ENCODE results near the gene SLC25A1. TPM values are rescaled to one million over a fixed set of nuclear protein-coding genes. Genes with fewer than 3 reads are reported as not detected.

The SLC25A1 gene
- total and polyA plus RNA-seq, 4 donors: 36.7 to 51.6 (median 47.6) TPM

- H3K27me3 ChIP-seq (ENCODE audit: control insufficient read depth in 1 of 2, insufficient read depth in 2 of 2, low read length in 1 of 2): no peaks in the 10 kb centered on the region
- intact Hi-C loops (cut with DNase I): no loop called here
- DNase-seq (no peak), ATAC-seq (ENCODE audit: low FRiP score) (no peak)
- no peaks in the 10 kb centered on the region for H3K9me3 ChIP-seq (ENCODE audit: control insufficient read depth, low read length)
- H3K4me1 ChIP-seq (ENCODE audit: control insufficient read depth in 1 of 2, insufficient read depth in 2 of 2, low read length in 2 of 2): no peaks in the 10 kb centered on the region
- H3K4me3 ChIP-seq (ENCODE audit: low read length in 2 of 2): no peak overlapping the region
- WGBS, 2 donors: 79 to 86% methylated on average over 7 of the region's 7 CpGs
- H3K36me3 ChIP-seq (ENCODE audit: control insufficient read depth in 1 of 2, insufficient read depth in 2 of 2, low read length in 1 of 2): no peaks in the 10 kb centered on the region
- H3K27ac ChIP-seq (ENCODE audit: low read depth in 1 of 2, low read length in 2 of 2): no peak overlapping the region
These were observed 50.5 kb downstream of the SLC25A1 start for GRCh38 chr22:19128009-19128401.

- Histone ChIP-seq H3K36me3 (ENCODE audit: control insufficient read depth in 1 of 2, insufficient read depth in 2 of 2, low read length in 1 of 2) (no peaks in the 10 kb centered on the region), H3K27ac (ENCODE audit: low read depth in 1 of 2, low read length in 2 of 2) (no peak overlapping the region), H3K4me3 (ENCODE audit: low read length in 2 of 2) (no peak overlapping the region), H3K9me3 (ENCODE audit: control insufficient read depth, low read length) (no peaks in the 10 kb centered on the region), H3K27me3 (ENCODE audit: control insufficient read depth in 1 of 2, insufficient read depth in 2 of 2, low read length in 1 of 2) (no peaks in the 10 kb centered on the region), H3K4me1 (ENCODE audit: control insufficient read depth in 1 of 2, insufficient read depth in 2 of 2, low read length in 2 of 2) (no peaks in the 10 kb centered on the region)
- intact Hi-C loops (cut with DNase I): no loop called here
- DNase-seq: no peak
- WGBS, 2 donors: 91 to 92% methylated on average over 16 of the region's 16 CpGs
- ATAC-seq (ENCODE audit: low FRiP score): no peak
These were observed 51.1 kb downstream of the SLC25A1 start for GRCh38 chr22:19127329-19128008.

- Histone ChIP-seq H3K4me3 (ENCODE audit: low read length in 2 of 2) (no peak overlapping the region), H3K36me3 (ENCODE audit: control insufficient read depth in 1 of 2, insufficient read depth in 2 of 2, low read length in 1 of 2) (no peaks in the 10 kb centered on the region), H3K27me3 (ENCODE audit: control insufficient read depth in 1 of 2, insufficient read depth in 2 of 2, low read length in 1 of 2) (no peaks in the 10 kb centered on the region), H3K27ac (ENCODE audit: low read depth in 1 of 2, low read length in 2 of 2) (no peak overlapping the region), H3K4me1 (ENCODE audit: control insufficient read depth in 1 of 2, insufficient read depth in 2 of 2, low read length in 2 of 2) (no peaks in the 10 kb centered on the region), H3K9me3 (ENCODE audit: control insufficient read depth, low read length) (no peaks in the 10 kb centered on the region)
- no peak for ATAC-seq (ENCODE audit: low FRiP score)
- 91 to 94% methylated on average over 17 to 19 of the region's 19 CpGs for WGBS, 2 donors
- DNase-seq: no peak
- intact Hi-C loops (cut with DNase I): no loop called here
These were observed 51.9 kb downstream of the SLC25A1 start for GRCh38 chr22:19126309-19127273.

Other genes with a start within 250 kb of the SLC25A1 start
- 1 to 10 TPM; 1.0 to 1.9 TPM for gene PRODH, start 242.4 kb downstream of the SLC25A1 start, total RNA-seq
- 1 to 10 TPM; 1.5 to 2.3 TPM for gene PRODH, start 242.4 kb downstream of the SLC25A1 start, polyA plus RNA-seq
- gene DGCR2, start 56.3 kb downstream of the SLC25A1 start, total RNA-seq: 10 to 100 TPM; 37.0 to 43.5 TPM
- gene DGCR2, start 56.3 kb downstream of the SLC25A1 start, polyA plus RNA-seq: 10 to 100 TPM; 19.7 to 27.4 TPM
- not detected for gene TSSK2, start 47.4 kb downstream of the SLC25A1 start, total RNA-seq
- gene TSSK2, start 47.4 kb downstream of the SLC25A1 start, polyA plus RNA-seq: under 1 TPM; 0.08 to 0.50 TPM
- 10 to 100 TPM; 11.9 to 13.0 TPM for gene ESS2, start 34.1 kb downstream of the SLC25A1 start, total RNA-seq
- 10 to 100 TPM in 1 of 2 donors, 1 to 10 TPM in 1; 8.3 to 26.9 TPM for gene ESS2, start 34.1 kb downstream of the SLC25A1 start, polyA plus RNA-seq
- gene GSC2, start 28.4 kb downstream of the SLC25A1 start, total RNA-seq: not detected
- gene GSC2, start 28.4 kb downstream of the SLC25A1 start, polyA plus RNA-seq: not detected
- 1 to 10 TPM; 7.9 to 8.1 TPM for gene CLTCL1, start 113.0 kb upstream of the SLC25A1 start, total RNA-seq
- gene CLTCL1, start 113.0 kb upstream of the SLC25A1 start, polyA plus RNA-seq: 1 to 10 TPM in 1 of 2 donors, under 1 TPM in 1; 0.25 to 6.0 TPM

All from aorta (tissue), 5 donors.